Neural progenitor cell (in vitro differentiated cells): ENCODE measurements around the gene EPHB2. TPM values are rescaled to one million over a fixed set of nuclear protein-coding genes. Genes with fewer than 3 reads are reported as not detected.
"Not testable (repeated sequence)": the region's sequence is repeated elsewhere in the genome, so short reads cannot be mapped to it uniquely, and the experiment has no call there.

ENCODE experiments used
- DNase-seq: peaks from one replicate; pipeline ENCODE4 v3.0.0-alpha.2; 2016; ENCODE audit warnings: low spot score
- H2AFZ ChIP-seq: fragments of 200-600 bp; sonication (generic); replicated peaks from 2 replicates; pipeline ENCODE4 v1.6.1; 2016; ENCODE audit warnings: antibody characterized with exemption
- H3F3A ChIP-seq: fragments of 200-600 bp; sonication (generic); 2 replicates; pipeline ENCODE4 v1.6.1; 2016; ENCODE audit warnings: antibody characterized with exemption, low read depth
- H3K27ac ChIP-seq: fragments of 200-600 bp; sonication (generic); 2 replicates; pipeline ENCODE4 v1.5.1; 2016; ENCODE audit warnings: mild to moderate bottlenecking
- H3K27me3 ChIP-seq: fragments of 200-600 bp; sonication (generic); 2 replicates; pipeline ENCODE4 v1.6.1; 2016; ENCODE audit warnings: mild to moderate bottlenecking, moderate library complexity
- H3K36me3 ChIP-seq: fragments of 200-600 bp; sonication (generic); 2 replicates; pipeline ENCODE4 v1.5.1; 2016
- H3K4me1 ChIP-seq: fragments of 200-600 bp; sonication (generic); 2 replicates; pipeline ENCODE4 v1.6.1; 2016; ENCODE audit warnings: mixed run types
- H3K4me2 ChIP-seq: fragments of 200-600 bp; sonication (generic); 2 replicates; pipeline ENCODE4 v1.6.1; 2016
- H3K4me3 ChIP-seq: fragments of 200-600 bp; sonication (generic); 2 replicates; pipeline ENCODE4 v1.5.1; 2016
- H3K79me2 ChIP-seq: fragments of 200-600 bp; sonication (generic); 2 replicates; pipeline ENCODE4 v1.6.1; 2016; ENCODE audit warnings: low read depth
- H3K9ac ChIP-seq: fragments of 200-600 bp; sonication (generic); 2 replicates; pipeline ENCODE4 v1.6.1; 2016
- H3K9me3 ChIP-seq: fragments of 200-600 bp; sonication (generic); 2 replicates; pipeline ENCODE4 v1.5.1; 2016; ENCODE audit warnings: low read depth
- H4K20me1 ChIP-seq: fragments of 200-600 bp; sonication (generic); 2 replicates; pipeline ENCODE4 v1.6.1; 2016; ENCODE audit warnings: low read depth
- H3K27ac Mint-ChIP-seq: 3 replicates; pipeline ENCODE4 v1.8.0; 2021; ENCODE audit warnings: mixed read lengths
- H3K27me3 Mint-ChIP-seq: 2 replicates; pipeline ENCODE4 v1.8.0; 2022; ENCODE audit warnings: low read depth, mild to moderate bottlenecking, inconsistent platforms, moderate library complexity, mixed read lengths; ENCODE audit not compliant: insufficient read depth
- H3K36me3 Mint-ChIP-seq: 3 replicates; pipeline ENCODE4 v1.8.0; 2021; ENCODE audit warnings: mixed read lengths
- H3K4me1 Mint-ChIP-seq: 3 replicates; pipeline ENCODE4 v1.8.0; 2021; ENCODE audit warnings: mixed read lengths
- H3K4me3 Mint-ChIP-seq: 3 replicates; pipeline ENCODE4 v1.8.0; 2021; ENCODE audit warnings: mild to moderate bottlenecking, moderate library complexity, mixed read lengths
- H3K9me3 Mint-ChIP-seq: 3 replicates; pipeline ENCODE4 v1.8.0; 2020; ENCODE audit warnings: mixed read lengths
- CTCF ChIP-seq: fragments of 200-600 bp; sonication (generic); IDR thresholded peaks from 2 replicates; pipeline ENCODE4 v1.5.1; 2017; ENCODE audit warnings: antibody characterized with exemption, mild to moderate bottlenecking
- EZH2 ChIP-seq: fragments of 200-600 bp; sonication (generic); IDR thresholded peaks from 2 replicates; pipeline ENCODE4 v1.6.1; 2017; ENCODE audit warnings: antibody characterized with exemption, mild to moderate bottlenecking, moderate library complexity
- EZH2phosphoT487 ChIP-seq: fragments of 200-600 bp; sonication (generic); IDR thresholded peaks from 2 replicates; pipeline ENCODE4 v1.6.1; 2017; ENCODE audit warnings: antibody characterized with exemption
- total RNA-seq: library from RNA; depleted of rRNA; stranded (reverse); fragments of >200 nt; gene quantifications from 2 replicates; pipeline ENCODE4 v1.2.3, GENCODE V29; 2015; ENCODE audit warnings: low replicate concordance

EPHB2 gene
- total RNA-seq, 1 donor from 2014 or later: 38.3 TPM

- H3K4me1 ChIP-seq: peaks cover 3% of the 10 kb centered on the region
- no peaks in the 10 kb centered on the region for H3F3A ChIP-seq
- peak overlapping the region; percentile 57 for H3K4me2 ChIP-seq
- H3K9me3 ChIP-seq: no peaks in the 10 kb centered on the region
- H3K9ac ChIP-seq: no peak overlapping the region
- Mint-ChIP-seq H3K27ac (peak overlapping the region; percentile 76), H3K4me3 (no peak overlapping the region), H3K36me3 (no peaks in the 10 kb centered on the region), H3K4me1 (peaks cover 34% of the 10 kb centered on the region), H3K9me3 (no peaks in the 10 kb centered on the region), H3K27me3 (peaks cover 28% of the 10 kb centered on the region)
- TF ChIP-seq EZH2phosphoT487 (no peak), CTCF (peak; percentile 87), EZH2 (no peak)
- H3K4me3 ChIP-seq: no peak overlapping the region
- no peaks in the 10 kb centered on the region for H3K36me3 ChIP-seq
- DNase-seq: peak; percentile 80
- H2AFZ ChIP-seq: peak overlapping the region; percentile 90
- no peak overlapping the region for H3K27ac ChIP-seq
- no peaks in the 10 kb centered on the region for H3K27me3 ChIP-seq
- no peaks in the 10 kb centered on the region for H3K79me2 ChIP-seq
- no peaks in the 10 kb centered on the region for H4K20me1 ChIP-seq
Observed at GRCh38 chr1:22665752-22666151, 44.9 kb upstream of the EPHB2 start.

- H3K27me3 ChIP-seq: no peaks in the 10 kb centered on the region
- no peak overlapping the region for H3K4me3 Mint-ChIP-seq
- H3F3A ChIP-seq: no peaks in the 10 kb centered on the region
- no peaks in the 10 kb centered on the region for H3K9me3 ChIP-seq
- H2AFZ ChIP-seq: no peak overlapping the region
- H3K9ac ChIP-seq: no peak overlapping the region
- peaks cover 3% of the 10 kb centered on the region for H3K4me1 ChIP-seq
- no peak overlapping the region for H3K27ac Mint-ChIP-seq
- H4K20me1 ChIP-seq: no peaks in the 10 kb centered on the region
- H3K79me2 ChIP-seq: no peaks in the 10 kb centered on the region
- no peak overlapping the region for H3K4me2 ChIP-seq
- peaks cover 38% of the 10 kb centered on the region for H3K4me1 Mint-ChIP-seq
- TF ChIP-seq EZH2phosphoT487 (no peak), EZH2 (no peak), CTCF (no peak)
- H3K36me3 Mint-ChIP-seq: no peaks in the 10 kb centered on the region
- H3K4me3 ChIP-seq: no peak overlapping the region
- no peaks in the 10 kb centered on the region for H3K9me3 Mint-ChIP-seq
- H3K36me3 ChIP-seq: no peaks in the 10 kb centered on the region
- peaks cover 31% of the 10 kb centered on the region for H3K27me3 Mint-ChIP-seq
- DNase-seq: no peak
- H3K27ac ChIP-seq: no peak overlapping the region
Observed at GRCh38 chr1:22666412-22666811, 44.2 kb upstream of the EPHB2 start.

GRCh38 chr1:22668840-22669239 lies 41.8 kb upstream of the EPHB2 start:
- H4K20me1 ChIP-seq, H3K4me2 ChIP-seq, H2AFZ ChIP-seq, H3K36me3 Mint-ChIP-seq, H3K27ac ChIP-seq, H3K4me3 ChIP-seq, H3F3A ChIP-seq, H3K27me3 ChIP-seq, H3K36me3 ChIP-seq, H3K79me2 ChIP-seq, DNase-seq, H3K9ac ChIP-seq, H3K9me3 Mint-ChIP-seq, H3K4me3 Mint-ChIP-seq, H3K9me3 ChIP-seq: not testable (repeated sequence)
- Mint-ChIP-seq H3K4me1 (peaks cover 48% of the 10 kb centered on the region), H3K27ac (peak overlapping the region; percentile 65), H3K27me3 (peaks cover 22% of the 10 kb centered on the region)
- H3K4me1 ChIP-seq: peaks cover 13% of the 10 kb centered on the region

GRCh38 chr1:22670352-22670975 lies 40.2 kb upstream of the EPHB2 start:
- TF ChIP-seq EZH2phosphoT487 (no peak), EZH2 (no peak), CTCF (no peak)
- no peak overlapping the region for H3K27ac ChIP-seq

More at GRCh38 chr1:22670352-22670975, 40.2 kb upstream of the EPHB2 start:
- H3K79me2 ChIP-seq: no peaks in the 10 kb centered on the region
- no peak overlapping the region for H3K4me3 ChIP-seq
- H3F3A ChIP-seq: peaks cover 20% of the 10 kb centered on the region
- H3K27me3 ChIP-seq: no peaks in the 10 kb centered on the region
- DNase-seq: no peak
- no peak overlapping the region for H3K9ac ChIP-seq
- H3K4me1 ChIP-seq: peaks cover 15% of the 10 kb centered on the region
- no peaks in the 10 kb centered on the region for H3K36me3 Mint-ChIP-seq
- peaks cover 14% of the 10 kb centered on the region for H3K27me3 Mint-ChIP-seq
- H2AFZ ChIP-seq: no peak overlapping the region
- H3K4me2 ChIP-seq: no peak overlapping the region
- H4K20me1 ChIP-seq: no peaks in the 10 kb centered on the region
- peaks cover 64% of the 10 kb centered on the region for H3K4me1 Mint-ChIP-seq
- no peak overlapping the region for H3K27ac Mint-ChIP-seq
- no peak overlapping the region for H3K4me3 Mint-ChIP-seq
- H3K9me3 ChIP-seq: no peaks in the 10 kb centered on the region
- H3K36me3 ChIP-seq: no peaks in the 10 kb centered on the region
- no peaks in the 10 kb centered on the region for H3K9me3 Mint-ChIP-seq
